H9 (cell line): ENCODE measurements around the gene STXBP6. TPM values are rescaled to one million over a fixed set of nuclear protein-coding genes. Genes with fewer than 3 reads are reported as not detected.

Experiments used
- DNase-seq: peaks from one replicate; pipeline ENCODE4 v3.0.0-alpha.2; 2017
- H2AFZ ChIP-seq: one replicate; pipeline ENCODE4 v1.6.1; 2013; ENCODE audit warnings: mild to moderate bottlenecking, low read length, control low read depth, moderate library complexity
- H2AK5ac ChIP-seq: 2 replicates; pipeline ENCODE4 v1.6.1; 2013; ENCODE audit warnings: low read length, control low read depth, mixed read lengths; ENCODE audit not compliant: insufficient read length
- H2BK120ac ChIP-seq: one replicate; pipeline ENCODE4 v1.6.1; 2013; ENCODE audit warnings: low read depth, mild to moderate bottlenecking, low read length, control low read depth, inconsistent platforms; ENCODE audit not compliant: poor library complexity, severe bottlenecking
- H2BK12ac ChIP-seq: 2 replicates; pipeline ENCODE4 v1.6.1; 2013; ENCODE audit warnings: low read length, control low read depth, mixed read lengths, low read depth; ENCODE audit not compliant: insufficient read length
- H2BK15ac ChIP-seq: 2 replicates; pipeline ENCODE4 v1.6.1; 2013; ENCODE audit warnings: low read depth, low read length, control low read depth
- H2BK20ac ChIP-seq: one replicate; pipeline ENCODE4 v1.6.1; 2013; ENCODE audit warnings: low read depth, mild to moderate bottlenecking, low read length, control low read depth, inconsistent platforms; ENCODE audit not compliant: poor library complexity, severe bottlenecking
- H2BK5ac ChIP-seq: 2 replicates; pipeline ENCODE4 v1.6.1; 2013; ENCODE audit warnings: low read length, control low read depth, mixed read lengths; ENCODE audit not compliant: insufficient read length
- H3K14ac ChIP-seq: 2 replicates; pipeline ENCODE4 v1.6.1; 2013; ENCODE audit warnings: low read length, control low read depth; ENCODE audit not compliant: insufficient read depth
- H3K18ac ChIP-seq: 2 replicates; pipeline ENCODE4 v1.6.1; 2013; ENCODE audit warnings: low read depth, mild to moderate bottlenecking, mixed read lengths, low read length, control low read depth; ENCODE audit not compliant: insufficient read length
- H3K23ac ChIP-seq: 2 replicates; pipeline ENCODE4 v1.6.1; 2013; ENCODE audit warnings: low read length, control low read depth, mixed read lengths, low read depth; ENCODE audit not compliant: insufficient read length
- H3K23me2 ChIP-seq: 2 replicates; pipeline ENCODE4 v1.6.1; 2013; ENCODE audit warnings: low read depth, mild to moderate bottlenecking, mixed read lengths, low read length, control low read depth; ENCODE audit not compliant: insufficient read length, poor library complexity, severe bottlenecking
- H3K27ac ChIP-seq: 2 replicates; pipeline ENCODE4 v1.5.1; 2013; ENCODE audit warnings: low read length, control low read depth, mixed read lengths, low read depth; ENCODE audit not compliant: insufficient read length
- H3K27me3 ChIP-seq: 2 replicates; pipeline ENCODE4 v1.6.1; 2013; ENCODE audit warnings: low read length, control low read depth, inconsistent platforms; ENCODE audit not compliant: insufficient read depth
- H3K4ac ChIP-seq: 2 replicates; pipeline ENCODE4 v1.6.1; 2013; ENCODE audit warnings: low read depth, mild to moderate bottlenecking, control low read depth, inconsistent platforms, low read length, moderate library complexity
- H3K4me1 ChIP-seq: 2 replicates; pipeline ENCODE4 v1.6.1; 2013; ENCODE audit warnings: low read length, control low read depth, inconsistent platforms; ENCODE audit not compliant: insufficient read depth
- H3K4me2 ChIP-seq: 2 replicates; pipeline ENCODE4 v1.6.1; 2013; ENCODE audit warnings: low read length, control low read depth, mixed read lengths; ENCODE audit not compliant: insufficient read length, insufficient read depth
- H3K56ac ChIP-seq: 2 replicates; pipeline ENCODE4 v1.6.1; 2013; ENCODE audit warnings: low read depth, mild to moderate bottlenecking, mixed read lengths, low read length, control low read depth; ENCODE audit not compliant: insufficient read length
- H3K79me1 ChIP-seq: 2 replicates; pipeline ENCODE4 v1.6.1; 2013; ENCODE audit warnings: low read depth, mild to moderate bottlenecking, moderate library complexity, low read length, control low read depth, inconsistent platforms; ENCODE audit not compliant: insufficient read depth, poor library complexity, severe bottlenecking
- H3K79me2 ChIP-seq: 2 replicates; pipeline ENCODE4 v1.6.1; 2013; ENCODE audit warnings: low read length, control low read depth, inconsistent platforms; ENCODE audit not compliant: insufficient read depth
- H3K9ac ChIP-seq: 2 replicates; pipeline ENCODE4 v1.6.1; 2013; ENCODE audit warnings: low read length, control low read depth, mixed read lengths; ENCODE audit not compliant: insufficient read length; ENCODE audit errors: extremely low read depth
- H3K9me3 ChIP-seq: one replicate; pipeline ENCODE4 v1.6.1; 2013; ENCODE audit warnings: low read depth, low read length, inconsistent platforms; ENCODE audit not compliant: control insufficient read depth
- H3T11ph ChIP-seq: one replicate; pipeline ENCODE4 v1.6.1; 2013; ENCODE audit warnings: mild to moderate bottlenecking, low read length, control low read depth, inconsistent platforms
- H4K20me1 ChIP-seq: one replicate; pipeline ENCODE4 v1.6.1; 2013; ENCODE audit not compliant: control insufficient read depth, insufficient read length, insufficient read depth
- H4K5ac ChIP-seq: 2 replicates; pipeline ENCODE4 v1.6.1; 2013; ENCODE audit warnings: low read depth, mild to moderate bottlenecking, mixed read lengths, low read length, control low read depth; ENCODE audit not compliant: insufficient read length
- H4K8ac ChIP-seq: replicated peaks from 2 replicates; pipeline ENCODE4 v1.6.1; 2013; ENCODE audit warnings: low read length, control low read depth, mixed read lengths, low read depth; ENCODE audit not compliant: insufficient read length
- H4K91ac ChIP-seq: 2 replicates; pipeline ENCODE4 v1.6.1; 2013; ENCODE audit warnings: low read depth, mild to moderate bottlenecking, moderate library complexity, mixed read lengths, low read length, control low read depth; ENCODE audit not compliant: insufficient read length
- H3K27ac Mint-ChIP-seq, 3 experiments: 2 replicates in 2 of 3; 3 replicates in 1 of 3; pipeline ENCODE4 v1.8.0; 2020 to 2021; ENCODE audit warnings: mixed read lengths in 3 of 3, mild to moderate bottlenecking in 1 of 3, moderate library complexity in 1 of 3
- H3K27me3 Mint-ChIP-seq: 2 replicates; pipeline ENCODE4 v1.8.0; 2021; ENCODE audit warnings: low read depth, mild to moderate bottlenecking, moderate library complexity, mixed read lengths
- H3K36me3 Mint-ChIP-seq, 3 experiments: 2 replicates in 2 of 3; 3 replicates in 1 of 3; pipeline ENCODE4 v1.8.0; 2020 to 2021; ENCODE audit warnings: low read depth in 3 of 3, mixed read lengths in 3 of 3; ENCODE audit not compliant: insufficient read depth in 1 of 3
- H3K4me1 Mint-ChIP-seq, 2 experiments: 2 replicates each; pipeline ENCODE4 v1.8.0; 2020; ENCODE audit warnings: mixed read lengths in 2 of 2
- H3K4me3 Mint-ChIP-seq, 2 experiments: 2 replicates in 1 of 2; 3 replicates in 1 of 2; pipeline ENCODE4 v1.8.0; 2020 to 2021; ENCODE audit warnings: mild to moderate bottlenecking in 2 of 2, mixed read lengths in 2 of 2, moderate library complexity in 1 of 2
- H3K9me3 Mint-ChIP-seq, 2 experiments: 2 replicates in 1 of 2; 3 replicates in 1 of 2; pipeline ENCODE4 v1.8.0; 2020; ENCODE audit warnings: mild to moderate bottlenecking in 2 of 2, mixed read lengths in 2 of 2, moderate library complexity in 1 of 2
- WGBS: extraction: QIAGEN DNeasy Blood & Tissue Kit; methylation state at CpG from one replicate; pipeline ENCODE4 v1.1.7; 2013; ENCODE audit warnings: missing lambda C conversion rate, low lambda C conversion rate, mixed read lengths; ENCODE audit not compliant: insufficient read length; ENCODE audit errors: extremely low coverage; 5-methylcytosine and 5-hydroxymethylcytosine counted together
- total RNA-seq: library from RNA; stranded (reverse); gene quantifications from 2 replicates; pipeline ENCODE4 v1.2.1, GENCODE V29; 2021
- TF ChIP-seq, protein P1 (sequence below): fragments of 200-600 bp; sonication (generic); conservative IDR thresholded peaks from 3 replicates; pipeline ENCODE4 v1.8.0; 2021; ENCODE audit warnings: antibody characterized with exemption, mild to moderate bottlenecking

Gene STXBP6
- total RNA-seq, 1 experiment from 2014 or later, result 3.6 TPM

DNA sequence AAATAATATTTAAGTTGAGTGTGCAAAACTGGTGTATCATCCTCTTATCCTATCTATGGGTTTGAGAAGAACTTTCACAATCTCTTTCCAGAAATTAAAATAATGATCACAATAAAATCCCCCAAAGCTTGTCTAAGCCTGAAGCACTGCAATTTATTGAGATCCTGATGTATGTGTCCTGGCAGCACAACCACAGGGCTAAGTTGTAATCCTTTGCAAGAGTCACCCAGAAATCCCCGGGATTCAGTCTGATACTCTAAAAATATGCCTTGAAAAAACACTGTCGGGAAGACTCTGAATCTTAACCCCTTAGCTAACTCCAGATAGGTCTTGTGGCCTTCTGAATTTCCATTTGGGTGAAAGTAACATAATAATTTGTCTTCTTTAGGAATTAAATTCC, 40.3 kb upstream of the STXBP6 start:
- no peak for DNase-seq
- no peak overlapping the region for H3K27ac ChIP-seq
- H3K4me2 ChIP-seq, result no peak overlapping the region
- Mint-ChIP-seq H3K4me1 (peaks cover 19 to 25% of the 10 kb centered on the region in 2 experiments), H3K27ac (no peak overlapping the region), H3K4me3 (no peak overlapping the region), H3K9me3 (no peaks in the 10 kb centered on the region), H3K36me3 (no peaks in the 10 kb centered on the region), H3K27me3 (no peaks in the 10 kb centered on the region)
- no peak overlapping the region for H3K23ac ChIP-seq
- H3K9ac ChIP-seq, result no peak overlapping the region
- H4K91ac ChIP-seq, result no peak overlapping the region
- H3K79me1 ChIP-seq, result no peaks in the 10 kb centered on the region
- H3K9me3 ChIP-seq, result no peaks in the 10 kb centered on the region
- H2AFZ ChIP-seq, result no peak overlapping the region
- H3K23me2 ChIP-seq, result no peaks in the 10 kb centered on the region
- no peak overlapping the region for H3K14ac ChIP-seq
- H2BK20ac ChIP-seq, result no peak overlapping the region
- no CpG with 5 or more reads among the region's 2 CpGs for WGBS
- H3K79me2 ChIP-seq, result no peaks in the 10 kb centered on the region
- H2AK5ac ChIP-seq, result no peak overlapping the region
- H2BK120ac ChIP-seq, result no peak overlapping the region
- no peaks in the 10 kb centered on the region for H4K20me1 ChIP-seq
- no peak overlapping the region for H3K56ac ChIP-seq
- no peak overlapping the region for H2BK15ac ChIP-seq
- no peak overlapping the region for H2BK12ac ChIP-seq
- H2BK5ac ChIP-seq, result no peak overlapping the region
- peaks cover 7% of the 10 kb centered on the region; the same call in 1 of the 2 replicates for H3K4me1 ChIP-seq
- no peak overlapping the region for H3K4ac ChIP-seq
- H3K18ac ChIP-seq, result no peak overlapping the region
- no peak overlapping the region for H3T11ph ChIP-seq
- H4K8ac ChIP-seq, result no peak overlapping the region
- no peak overlapping the region for H4K5ac ChIP-seq
- TF ChIP-seq, protein P1, sequence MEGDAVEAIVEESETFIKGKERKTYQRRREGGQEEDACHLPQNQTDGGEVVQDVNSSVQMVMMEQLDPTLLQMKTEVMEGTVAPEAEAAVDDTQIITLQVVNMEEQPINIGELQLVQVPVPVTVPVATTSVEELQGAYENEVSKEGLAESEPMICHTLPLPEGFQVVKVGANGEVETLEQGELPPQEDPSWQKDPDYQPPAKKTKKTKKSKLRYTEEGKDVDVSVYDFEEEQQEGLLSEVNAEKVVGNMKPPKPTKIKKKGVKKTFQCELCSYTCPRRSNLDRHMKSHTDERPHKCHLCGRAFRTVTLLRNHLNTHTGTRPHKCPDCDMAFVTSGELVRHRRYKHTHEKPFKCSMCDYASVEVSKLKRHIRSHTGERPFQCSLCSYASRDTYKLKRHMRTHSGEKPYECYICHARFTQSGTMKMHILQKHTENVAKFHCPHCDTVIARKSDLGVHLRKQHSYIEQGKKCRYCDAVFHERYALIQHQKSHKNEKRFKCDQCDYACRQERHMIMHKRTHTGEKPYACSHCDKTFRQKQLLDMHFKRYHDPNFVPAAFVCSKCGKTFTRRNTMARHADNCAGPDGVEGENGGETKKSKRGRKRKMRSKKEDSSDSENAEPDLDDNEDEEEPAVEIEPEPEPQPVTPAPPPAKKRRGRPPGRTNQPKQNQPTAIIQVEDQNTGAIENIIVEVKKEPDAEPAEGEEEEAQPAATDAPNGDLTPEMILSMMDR, result no peak
- no peaks in the 10 kb centered on the region for H3K27me3 ChIP-seq
